ENCODE results near the gene IFT43.

Gene IFT43

GRCh38 chr14:75979648-75980565 is 5.7 kb upstream of the IFT43 start:
- DNase-seq (ENCODE audit: low read depth in 2 of 3, low spot score in 1 of 3), result no peak

- no peak for DNase-seq (ENCODE audit: low read depth in 2 of 3, low spot score in 1 of 3)
Measured at GRCh38 chr14:75980856-75981255, 4.7 kb upstream of the IFT43 start.

GRCh38 chr14:75981426-75982265 is 3.9 kb upstream of the IFT43 start, which contains the start of gene TGFB3:
TSS of gene TGFB3 (minus strand) at chr14:75981995. CDS start at chr14:75980893, 1,102 bp downstream.
- DNase-seq (ENCODE audit: low read depth in 2 of 3, low spot score in 1 of 3), result peak; percentile 18 to 34 (median 28)

GRCh38 chr14:75982266-75983018 is 3.1 kb upstream of the IFT43 start:
- peak; percentile 53 to 68 (median 63) for DNase-seq (ENCODE audit: low read depth in 2 of 3, low spot score in 1 of 3)

- no peak for DNase-seq (ENCODE audit: low read depth in 2 of 3, low spot score in 1 of 3)
Measured at GRCh38 chr14:75983019-75983358, 2.6 kb upstream of the IFT43 start.

GRCh38 chr14:75984674-75985073 is 889 bp upstream of the IFT43 start:
- DNase-seq (ENCODE audit: low read depth in 2 of 3, low spot score in 1 of 3), result no peak

- DNase-seq (ENCODE audit: low read depth in 2 of 3, low spot score in 1 of 3), result no peak
Measured at GRCh38 chr14:75986439-75986765, 839 bp downstream of the IFT43 start.

GRCh38 chr14:75987201-75987970 is 1.8 kb downstream of the IFT43 start:
- no peak for DNase-seq (ENCODE audit: low read depth in 2 of 3, low spot score in 1 of 3)

GRCh38 chr14:75989134-75989533 is 3.6 kb downstream of the IFT43 start:
- DNase-seq (ENCODE audit: low read depth in 2 of 3, low spot score in 1 of 3), result no peak

- no peak for DNase-seq (ENCODE audit: low read depth in 2 of 3, low spot score in 1 of 3)
Measured at GRCh38 chr14:75990297-75990696, 4.7 kb downstream of the IFT43 start.

- DNase-seq (ENCODE audit: low read depth in 2 of 3, low spot score in 1 of 3), result no peak
Measured at GRCh38 chr14:75991753-75992152, 6.2 kb downstream of the IFT43 start.

GRCh38 chr14:75993567-75994041 is 8.0 kb downstream of the IFT43 start:
- DNase-seq (ENCODE audit: low read depth in 2 of 3, low spot score in 1 of 3), result no peak

GRCh38 chr14:75995372-75996041 is 9.9 kb downstream of the IFT43 start:
- no peak for DNase-seq (ENCODE audit: low read depth in 2 of 3, low spot score in 1 of 3)

- no peak for DNase-seq (ENCODE audit: low read depth in 2 of 3, low spot score in 1 of 3)
Measured at GRCh38 chr14:75996488-75996887, 10.9 kb downstream of the IFT43 start.

- DNase-seq (ENCODE audit: low read depth in 2 of 3, low spot score in 1 of 3), result no peak
Measured at GRCh38 chr14:75999511-76000190, 14.1 kb downstream of the IFT43 start.

GRCh38 chr14:76002383-76002782 is 16.8 kb downstream of the IFT43 start:
- DNase-seq (ENCODE audit: low read depth in 2 of 3, low spot score in 1 of 3), result no peak

GRCh38 chr14:76006253-76006652 is 20.7 kb downstream of the IFT43 start:
- no peak for DNase-seq (ENCODE audit: low read depth in 2 of 3, low spot score in 1 of 3)

GRCh38 chr14:76007379-76007778 is 21.8 kb downstream of the IFT43 start:
- no peak for DNase-seq (ENCODE audit: low read depth in 2 of 3, low spot score in 1 of 3)

- DNase-seq (ENCODE audit: low read depth in 2 of 3, low spot score in 1 of 3), result no peak
Measured at GRCh38 chr14:76007852-76008251, 22.3 kb downstream of the IFT43 start.
